GM12892 (cell line): Measurements from ENCODE around the gene UBASH3A.

ENCODE experiments used
- POLR2A ChIP-seq: IDR thresholded peaks from 2 replicates; pipeline ENCODE4 v1.6.1; 2011; ENCODE audit warnings: low read depth, low read length, control low read depth
- POLR2AphosphoS5 ChIP-seq: IDR thresholded peaks from 2 replicates; pipeline ENCODE4 v1.6.1; 2011; ENCODE audit warnings: low read depth, low read length, control low read depth
- TAF1 ChIP-seq: IDR thresholded peaks from 2 replicates; pipeline ENCODE4 v1.6.1; 2011; ENCODE audit warnings: low read depth, mild to moderate bottlenecking, control low read depth, low read length, borderline replicate concordance

- TF ChIP-seq TAF1 (no peak), POLR2A (no peak), POLR2AphosphoS5 (no peak)
Measured at GRCh38 chr21:42446531-42446930, 42.8 kb downstream of the UBASH3A start.
